ENCODE results near the gene TRPM6.

GRCh38 chr9:74867483-74867882 is 20.2 kb downstream of the TRPM6 start:
- TF ChIP-seq EZH2 (optimal IDR thresholded peaks at IDR 0.05; ENCODE audit: low read depth, low read length): no peak
- TF ChIP-seq, protein P1, sequence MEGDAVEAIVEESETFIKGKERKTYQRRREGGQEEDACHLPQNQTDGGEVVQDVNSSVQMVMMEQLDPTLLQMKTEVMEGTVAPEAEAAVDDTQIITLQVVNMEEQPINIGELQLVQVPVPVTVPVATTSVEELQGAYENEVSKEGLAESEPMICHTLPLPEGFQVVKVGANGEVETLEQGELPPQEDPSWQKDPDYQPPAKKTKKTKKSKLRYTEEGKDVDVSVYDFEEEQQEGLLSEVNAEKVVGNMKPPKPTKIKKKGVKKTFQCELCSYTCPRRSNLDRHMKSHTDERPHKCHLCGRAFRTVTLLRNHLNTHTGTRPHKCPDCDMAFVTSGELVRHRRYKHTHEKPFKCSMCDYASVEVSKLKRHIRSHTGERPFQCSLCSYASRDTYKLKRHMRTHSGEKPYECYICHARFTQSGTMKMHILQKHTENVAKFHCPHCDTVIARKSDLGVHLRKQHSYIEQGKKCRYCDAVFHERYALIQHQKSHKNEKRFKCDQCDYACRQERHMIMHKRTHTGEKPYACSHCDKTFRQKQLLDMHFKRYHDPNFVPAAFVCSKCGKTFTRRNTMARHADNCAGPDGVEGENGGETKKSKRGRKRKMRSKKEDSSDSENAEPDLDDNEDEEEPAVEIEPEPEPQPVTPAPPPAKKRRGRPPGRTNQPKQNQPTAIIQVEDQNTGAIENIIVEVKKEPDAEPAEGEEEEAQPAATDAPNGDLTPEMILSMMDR (IDR thresholded peaks at IDR 0.05; ENCODE audit: low read length): no peak
